GM12878 (cell line): Measurements from ENCODE around the gene RUSC1. TPM values are rescaled to one million over a fixed set of nuclear protein-coding genes. Genes with fewer than 3 reads are reported as not detected.

Experiments used
- ATF3 ChIP-seq: IDR thresholded peaks from 2 replicates; pipeline ENCODE4 v1.6.1; 2011; ENCODE audit warnings: low read depth, mild to moderate bottlenecking, low read length, moderate library complexity, borderline replicate concordance; ENCODE audit errors: extremely low read depth
- BCL11A ChIP-seq: IDR thresholded peaks from 2 replicates; pipeline ENCODE4 v1.6.1; 2011; ENCODE audit warnings: low read depth, low read length
- CBFB ChIP-seq: IDR thresholded peaks from 2 replicates; pipeline ENCODE4 v1.6.1; 2016; ENCODE audit warnings: antibody characterized with exemption, low read depth
- CBX5 ChIP-seq: sonication (generic); IDR thresholded peaks from 2 replicates; pipeline ENCODE4 v1.6.1; 2016; ENCODE audit warnings: low read depth, moderate library complexity, mild to moderate bottlenecking, inconsistent platforms
- CHD2 ChIP-seq: IDR thresholded peaks from 2 replicates; pipeline ENCODE4 v1.6.1; 2011; ENCODE audit warnings: low read depth, low read length, improper control_type of control experiment, borderline replicate concordance
- CHD4 ChIP-seq: fragments of 200-600 bp; sonication (generic); IDR thresholded peaks from 2 replicates; pipeline ENCODE4 v1.6.1; 2016; ENCODE audit warnings: mild to moderate bottlenecking
- DPF2 ChIP-seq: fragments of 450-650 bp; IDR thresholded peaks from 2 replicates; pipeline ENCODE4 v1.6.1; 2017; ENCODE audit warnings: mild to moderate bottlenecking
- EED ChIP-seq: sonication (generic); IDR thresholded peaks from 2 replicates; pipeline ENCODE4 v1.6.1; 2016; ENCODE audit warnings: antibody characterized with exemption, low read depth
- EGR1 ChIP-seq, 2 experiments: IDR thresholded peaks; 1 replicate in 1 of 2; 2 replicates in 1 of 2; pipeline ENCODE4 v1.6.1; 2011 to 2012; ENCODE audit warnings: low read depth in 2 of 2, low read length in 2 of 2, borderline replicate concordance in 1 of 2, mild to moderate bottlenecking in 1 of 2, moderate library complexity in 1 of 2
- EP300 ChIP-seq, 2 experiments: fragments of 150-350 bp in 1 of 2; IDR thresholded peaks; 2 replicates each; pipeline ENCODE4 v1.6.1; 2011 to 2012; ENCODE audit warnings: low read depth in 2 of 2, low read length in 2 of 2, borderline replicate concordance in 1 of 2, improper control_type of control experiment in 1 of 2, inconsistent platforms in 1 of 2; ENCODE audit not compliant: control insufficient read depth in 1 of 2
- GABPA ChIP-seq: IDR thresholded peaks from 2 replicates; pipeline ENCODE4 v1.6.1; 2014; ENCODE audit warnings: antibody characterized with exemption, low read depth, mild to moderate bottlenecking, inconsistent platforms
- GATAD2B ChIP-seq: fragments of 450-650 bp; conservative IDR thresholded peaks from 2 replicates; pipeline ENCODE4 v1.6.1; 2017; ENCODE audit warnings: low read depth, mild to moderate bottlenecking, moderate library complexity
- IKZF1 ChIP-seq: fragments of 450-650 bp; conservative IDR thresholded peaks from 2 replicates; pipeline ENCODE4 v1.6.1; 2017; ENCODE audit warnings: antibody characterized with exemption, mild to moderate bottlenecking
- KAT2A ChIP-seq: conservative IDR thresholded peaks from 2 replicates; pipeline ENCODE4 v1.6.1; 2011; ENCODE audit warnings: low read depth, low read length; ENCODE audit not compliant: control insufficient read depth
- NFXL1 ChIP-seq: fragments of 450-650 bp; IDR thresholded peaks from 2 replicates; pipeline ENCODE4 v1.6.1; 2017; ENCODE audit warnings: antibody characterized with exemption, mild to moderate bottlenecking, borderline replicate concordance
- NFYA ChIP-seq: IDR thresholded peaks from 2 replicates; pipeline ENCODE4 v1.6.1; 2011; ENCODE audit warnings: low read depth, mild to moderate bottlenecking, low read length, improper control_type of control experiment, borderline replicate concordance
- PKNOX1 ChIP-seq: fragments of 450-650 bp; IDR thresholded peaks from 2 replicates; pipeline ENCODE4 v1.6.1; 2016; ENCODE audit warnings: mild to moderate bottlenecking
- POLR2A ChIP-seq: IDR thresholded peaks from 2 replicates; pipeline ENCODE4 v1.6.1; 2011; ENCODE audit warnings: low read depth, mild to moderate bottlenecking, low read length
- POLR2AphosphoS5 ChIP-seq: IDR thresholded peaks from 2 replicates; pipeline ENCODE4 v1.6.1; 2011; ENCODE audit warnings: mild to moderate bottlenecking, low read length, inconsistent platforms
- RFX5 ChIP-seq: IDR thresholded peaks from 2 replicates; pipeline ENCODE4 v1.6.1; 2011; ENCODE audit warnings: low read depth, low read length, improper control_type of control experiment
- RUNX3 ChIP-seq: IDR thresholded peaks from 2 replicates; pipeline ENCODE4 v1.6.1; 2012; ENCODE audit warnings: low read length, inconsistent platforms
- SIN3A ChIP-seq: IDR thresholded peaks from 2 replicates; pipeline ENCODE4 v1.6.1; 2012; ENCODE audit warnings: low read depth, low read length, improper control_type of control experiment
- SMAD1 ChIP-seq: fragments of 450-650 bp; IDR thresholded peaks from 2 replicates; pipeline ENCODE4 v1.6.1; 2018; ENCODE audit warnings: mild to moderate bottlenecking, low read depth; ENCODE audit not compliant: partially characterized antibody
- SMARCA5 ChIP-seq: fragments of 450-650 bp; IDR thresholded peaks from 2 replicates; pipeline ENCODE4 v1.6.1; 2017; ENCODE audit warnings: mild to moderate bottlenecking
- SP1 ChIP-seq: IDR thresholded peaks from one replicate; pipeline ENCODE4 v1.6.1; 2011; ENCODE audit warnings: low read depth, low read length
- STAT1 ChIP-seq: fragments of 450-650 bp; conservative IDR thresholded peaks from 2 replicates; pipeline ENCODE4 v1.6.1; 2014; ENCODE audit warnings: antibody characterized with exemption, mild to moderate bottlenecking
- SUPT20H ChIP-seq: IDR thresholded peaks from 2 replicates; pipeline ENCODE4 v1.6.1; 2011; ENCODE audit warnings: low read depth, mild to moderate bottlenecking, low read length, moderate library complexity, borderline replicate concordance; ENCODE audit not compliant: control insufficient read depth
- TCF12 ChIP-seq: IDR thresholded peaks from 2 replicates; pipeline ENCODE4 v1.6.1; 2011; ENCODE audit warnings: low read depth, mild to moderate bottlenecking, low read length
- ZNF207 ChIP-seq: fragments of 450-650 bp; IDR thresholded peaks from 2 replicates; pipeline ENCODE4 v1.6.1; 2014; ENCODE audit warnings: antibody characterized with exemption, mild to moderate bottlenecking, borderline replicate concordance
- ZNF24 ChIP-seq: fragments of 450-650 bp; IDR thresholded peaks from 2 replicates; pipeline ENCODE4 v1.6.1; 2017; ENCODE audit warnings: antibody characterized with exemption, mild to moderate bottlenecking
- ZSCAN29 ChIP-seq: fragments of 450-650 bp; IDR thresholded peaks from 2 replicates; pipeline ENCODE4 v1.6.1; 2017; ENCODE audit warnings: mild to moderate bottlenecking, moderate library complexity
- polyA plus RNA-seq, 11 experiments: library from polyadenylated mRNA; depleted of rRNA in 4 of 11; unstranded in 6 of 11; stranded (reverse) in 5 of 11; fragments of >200 nt; fragmentation: Nextera tagmentation in 4 of 11; fragmentation: Illumina TruSeq in 1 of 11; extraction: Ambion mirVana in 4 of 11; extraction: Trizol in 1 of 11; gene quantifications; 1 replicate in 1 of 11; 2 replicates in 10 of 11; pipeline versions ENCODE4 v1.2.1 to v1.2.3, GENCODE V29; 2011 to 2016; ENCODE audit warnings: inconsistent platforms in 2 of 11, missing spikeins in 2 of 11, low read depth in 1 of 11
- total RNA-seq, 4 experiments: library from RNA; depleted of rRNA in 3 of 4; stranded (reverse); fragments of >200 nt in 3 of 4; fragmentation: Illumina TruSeq in 1 of 4; extraction: Trizol in 1 of 4; gene quantifications; 2 replicates each; pipeline versions ENCODE4 v1.2.1 to v1.2.3, GENCODE V29; 2013 to 2021

Gene RUSC1
- total and polyA plus RNA-seq, 10 of the 15 experiments (the other 5 are each of a cell fraction or from before 2014, with no cell fraction given): 1.1 to 23.7 (median 12.3) TPM

- peak; percentile 46 for TF ChIP-seq GATAD2B
- no peak; the same call in 1 of the 2 replicates for TF ChIP-seq POLR2AphosphoS5
- peak; percentile 53; the same call in 1 of the 2 replicates for TF ChIP-seq PKNOX1
- TF ChIP-seq ATF3: peak; percentile 80; the same call in 1 of the 2 replicates
- no peak for TF ChIP-seq RFX5
- TF ChIP-seq CHD2: peak; percentile 41; the same call in 1 of the 2 replicates
- TF ChIP-seq ZSCAN29: no peak
- no peak for TF ChIP-seq GABPA
- TF ChIP-seq IKZF1: peak; percentile 73
- TF ChIP-seq SUPT20H: no peak
- TF ChIP-seq SP1: peak; percentile 71
- TF ChIP-seq RUNX3: no peak
- no peak for TF ChIP-seq SMAD1
- no peak for TF ChIP-seq CHD4
- TF ChIP-seq EP300 (IDR thresholded peaks at IDR 0.05; ENCODE audit: borderline replicate concordance in 1 of 2, control insufficient read depth in 1 of 2, low read depth in 2 of 2, low read length in 2 of 2): 0 out of 4 replicates have a peak, but pooled peaks of 1 of the 2 experiments have one; percentile 15
- peak in 1 of 2 experiments; percentile 3; a peak in 1 of 3 replicates for TF ChIP-seq EGR1 (IDR thresholded peaks at IDR 0.05; ENCODE audit: borderline replicate concordance in 1 of 2, low read depth in 2 of 2, low read length in 2 of 2)
- no peak; the same call in 1 of the 2 replicates for TF ChIP-seq STAT1
- TF ChIP-seq NFYA: no peak
- TF ChIP-seq DPF2: peak; percentile 21; the same call in 1 of the 2 replicates
- TF ChIP-seq SIN3A: no peak
- TF ChIP-seq EED: peak; percentile 78; the same call in 1 of the 2 replicates
- TF ChIP-seq POLR2A: peak; percentile 74
- no peak for TF ChIP-seq CBX5
- no peak for TF ChIP-seq CBFB
- TF ChIP-seq NFXL1: no peak
- no peak for TF ChIP-seq KAT2A
- no peak for TF ChIP-seq TCF12
- TF ChIP-seq ZNF24: no peak
- TF ChIP-seq SMARCA5: peak; percentile 85
- TF ChIP-seq ZNF207: 0 out of 2 replicates have a peak, but pooled peaks have one; percentile 44
- no peak for TF ChIP-seq BCL11A
Observed at GRCh38 chr1:155324037-155324716, 3.5 kb downstream of the RUSC1 start (continued).
